ENCODE measurements around the gene CRYZL1. TPM values are rescaled to one million over a fixed set of nuclear protein-coding genes. Genes with fewer than 3 reads are reported as not detected.

CRYZL1 gene
- total and polyA plus RNA-seq, 2 of the 8 experiments (the other 6 are each of a cell fraction or from before 2014, with no cell fraction given) = 15.6 to 15.8 TPM

DNA sequence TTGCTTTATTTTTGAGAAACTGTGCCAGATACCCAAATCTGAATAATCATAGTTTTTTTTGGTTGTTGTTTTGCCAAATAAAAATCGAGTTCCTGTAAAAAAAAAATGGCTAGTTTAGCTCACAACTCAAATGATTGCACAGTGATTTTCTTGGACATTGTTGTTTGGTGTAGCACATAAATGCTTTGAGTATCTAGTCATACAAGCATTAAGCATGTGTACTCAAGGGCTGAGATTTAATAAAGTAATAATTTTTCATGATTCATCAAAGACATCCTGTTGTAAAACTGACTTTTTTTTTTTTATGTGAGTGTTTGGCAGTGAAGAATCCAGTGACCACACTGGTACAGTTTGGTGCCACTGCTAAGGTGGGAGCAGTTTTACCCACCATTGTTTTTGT lies 19.6 kb upstream of the CRYZL1 start:
- no peak overlapping the region for H3K14ac ChIP-seq (ENCODE audit: insufficient read length)
- 93% methylated on average over 1 of the region's 1 CpG; no CpG with 5 or more reads in 1 of the 2 experiments for WGBS, 2 experiments (ENCODE audit: extremely low coverage in 1 of 2, insufficient coverage in 1 of 2, insufficient read length in 1 of 2, insufficient replicate concordance in 2 of 2, low coverage in 1 of 2, low lambda C conversion rate in 2 of 2, missing lambda C conversion rate in 1 of 2)
- no peak overlapping the region for H4K8ac ChIP-seq (ENCODE audit: extremely low read depth, insufficient read depth, low read length)
- H3K23ac ChIP-seq (ENCODE audit: insufficient read length) = no peak overlapping the region
- no peak overlapping the region for H4K91ac ChIP-seq (replicated peaks; ENCODE audit: insufficient read length, low read length)
- no peak overlapping the region for H3K4ac ChIP-seq (replicated peaks; ENCODE audit: insufficient read length, low read depth, low read length)
- H3K36me3 ChIP-seq (ENCODE audit: control insufficient read depth in 2 of 4, insufficient read depth in 4 of 4, low read length in 3 of 4) = no peaks in the 10 kb centered on the region
- H3K27ac ChIP-seq (ENCODE audit: low read depth, low read length) = no peak overlapping the region
- H2BK15ac ChIP-seq (ENCODE audit: low read length) = no peak overlapping the region
- H2AFZ ChIP-seq (ENCODE audit: low read length) = no peak overlapping the region
- H2BK20ac ChIP-seq (ENCODE audit: low read length) = no peak overlapping the region
- H2BK12ac ChIP-seq (ENCODE audit: low read depth, low read length) = no peak overlapping the region
- peaks cover 9% of the 10 kb centered on the region for H3K79me1 ChIP-seq (ENCODE audit: low read depth, low read length)
- no peaks in the 10 kb centered on the region for H3K27me3 ChIP-seq (replicated peaks in 1 of 4; ENCODE audit: control insufficient read depth in 3 of 4, extremely low read depth in 1 of 4, insufficient read depth in 3 of 4, low read length in 3 of 4)
- FAIRE-seq (no peak), DNase-seq (ENCODE audit: low read depth in 1 of 2, low spot score in 2 of 2) (no peak)
- POLR2A ChIA-PET (ENCODE audit: partially characterized antibody) = interaction anchor here (1.0 kb wide), 1 partner anchor 11 kb away, joined by 3 read pairs; no protein-coding TSS in a partner anchor
- no peak overlapping the region for H4K5ac ChIP-seq (ENCODE audit: insufficient read length, low read depth, low read length)
- no peak overlapping the region for H3K4me2 ChIP-seq (ENCODE audit: insufficient read depth in 1 of 2, low read depth in 2 of 2, low read length in 2 of 2)
- peaks cover 26 to 97% of the 10 kb centered on the region in 2 experiments for H3K79me2 ChIP-seq (ENCODE audit: control insufficient read depth in 1 of 2, insufficient read depth in 2 of 2, low read length in 2 of 2)
- no peak overlapping the region for H3K18ac ChIP-seq (ENCODE audit: extremely low read depth, low read length)
- CTCF ChIA-PET (ENCODE audit: partially characterized antibody) = no interaction called here
- H2AK5ac ChIP-seq (ENCODE audit: low read depth, low read length) = no peak overlapping the region
- no peaks in the 10 kb centered on the region for H3K9me3 ChIP-seq (ENCODE audit: insufficient read depth in 2 of 2, low read depth in 1 of 2, low read length in 1 of 2)
- H3K4me1 ChIP-seq (replicated peaks in 1 of 4; ENCODE audit: control insufficient read depth in 3 of 4, insufficient read depth in 4 of 4, low read length in 3 of 4) = peaks cover 0 to 9% (median 2%) of the 10 kb centered on the region in 4 experiments; a peak in 3 of 7 replicates
- peaks cover 3 to 21% of the 10 kb centered on the region in 2 experiments for H4K20me1 ChIP-seq (replicated peaks in 1 of 2; ENCODE audit: control insufficient read depth in 1 of 2, insufficient read depth in 2 of 2, low read length in 2 of 2)
- H3K23me2 ChIP-seq (ENCODE audit: low read depth, low read length) = no peaks in the 10 kb centered on the region
- H3K56ac ChIP-seq (replicated peaks; ENCODE audit: insufficient read length, low read depth, low read length) = no peak overlapping the region
- H2BK120ac ChIP-seq (replicated peaks; ENCODE audit: low read depth, low read length) = no peak overlapping the region
- H2BK5ac ChIP-seq (ENCODE audit: low read depth, low read length) = no peak overlapping the region
- no peak overlapping the region for H3K9ac ChIP-seq (replicated peaks in 1 of 4; ENCODE audit: extremely low read depth in 1 of 4, low read depth in 3 of 4, low read length in 3 of 4)
- no peak overlapping the region for H3K4me3 ChIP-seq (ENCODE audit: extremely low read depth in 1 of 4, insufficient read depth in 2 of 4, low read depth in 3 of 4, low read length in 4 of 4)
- no peak for TF ChIP-seq KDM1A (IDR thresholded peaks at IDR 0.05; ENCODE audit: borderline replicate concordance, low read length)
- no peak for TF ChIP-seq POU5F1 (IDR thresholded peaks at IDR 0.05; ENCODE audit: low read depth, low read length)

All from H1 (cell line).